ENCODE data around the gene ZNF597.

ZNF597 gene, protein sequence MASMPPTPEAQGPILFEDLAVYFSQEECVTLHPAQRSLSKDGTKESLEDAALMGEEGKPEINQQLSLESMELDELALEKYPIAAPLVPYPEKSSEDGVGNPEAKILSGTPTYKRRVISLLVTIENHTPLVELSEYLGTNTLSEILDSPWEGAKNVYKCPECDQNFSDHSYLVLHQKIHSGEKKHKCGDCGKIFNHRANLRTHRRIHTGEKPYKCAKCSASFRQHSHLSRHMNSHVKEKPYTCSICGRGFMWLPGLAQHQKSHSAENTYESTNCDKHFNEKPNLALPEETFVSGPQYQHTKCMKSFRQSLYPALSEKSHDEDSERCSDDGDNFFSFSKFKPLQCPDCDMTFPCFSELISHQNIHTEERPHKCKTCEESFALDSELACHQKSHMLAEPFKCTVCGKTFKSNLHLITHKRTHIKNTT

DNA sequence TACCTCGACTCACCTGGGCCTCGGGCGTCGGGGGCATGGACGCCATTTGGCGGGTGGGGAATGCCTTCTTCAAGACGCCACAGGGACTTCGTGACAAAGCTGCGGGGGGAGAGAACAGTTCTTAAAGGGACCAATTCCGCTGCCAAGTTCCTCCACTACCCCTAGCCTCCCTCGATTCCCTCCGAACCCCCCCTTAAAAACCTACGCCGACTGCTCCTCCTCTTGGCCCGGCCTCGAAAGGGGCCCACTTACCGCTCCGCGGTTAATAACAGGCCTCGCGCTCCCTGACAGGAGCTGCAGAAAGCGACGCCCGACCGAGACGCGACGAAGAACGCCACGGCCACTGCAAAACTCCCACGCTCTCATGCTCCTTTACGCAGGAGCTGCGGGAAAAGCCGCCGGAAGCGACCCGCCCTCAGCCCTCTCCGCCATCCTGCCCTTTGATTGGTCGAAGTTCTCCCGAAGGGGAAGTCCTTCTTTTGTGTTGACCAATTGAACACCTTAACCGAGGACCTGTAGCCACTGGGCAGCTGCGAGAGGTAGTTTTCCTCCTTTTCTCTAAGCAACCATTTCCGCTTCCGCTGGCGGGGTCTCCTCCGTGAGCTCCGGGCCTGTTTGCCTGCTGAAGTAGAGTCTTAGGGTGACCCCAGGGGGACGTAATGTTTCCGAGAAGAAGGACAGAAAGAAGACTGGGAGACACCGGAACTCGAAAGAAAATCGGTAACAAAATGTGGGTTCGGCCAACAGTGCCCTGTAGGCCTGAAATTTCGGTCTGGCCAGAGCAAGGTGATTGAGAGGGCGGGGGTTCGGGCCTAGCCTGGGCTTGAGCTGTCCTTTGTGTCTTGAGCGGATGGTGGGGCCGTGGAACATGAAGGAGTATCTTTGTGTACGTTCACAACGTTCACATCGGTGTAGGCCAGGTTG lies at the start of gene ZNF597, which contains the start of gene NAA60:
TSS of gene ZNF597 (minus strand) at position 397 of the 924 bp plus-strand sequence. CDS start at position 46, 351 bp downstream.
TSS of gene NAA60 (plus strand) at position 573 of the 924 bp plus-strand sequence. CDS start 32,548 bp downstream, outside the sequence.
- peak in 3 of 4 experiments; percentile 37 to 56 (median 47) for DNase-seq

DNA sequence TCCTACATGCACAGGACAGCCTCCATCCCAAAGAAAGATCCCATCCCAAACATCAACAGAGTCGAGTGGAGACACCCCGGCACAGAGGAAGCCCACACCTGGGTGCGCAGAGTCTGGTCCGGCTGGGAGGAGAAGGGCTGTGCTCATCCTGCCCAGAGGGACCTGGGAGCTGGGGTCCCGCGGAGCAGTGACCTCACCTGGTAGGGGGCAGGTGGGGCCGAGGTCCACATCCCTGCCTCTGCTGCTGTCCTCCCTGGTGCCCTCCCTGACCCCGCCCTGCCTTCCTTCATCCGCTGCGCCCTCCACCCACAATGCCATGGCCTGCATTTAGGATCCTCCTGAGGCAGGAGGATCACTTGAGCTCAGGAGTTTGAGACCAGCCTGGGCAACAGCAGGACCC lies 49.1 kb upstream of the ZNF597 start:
- no peak for DNase-seq

DNA sequence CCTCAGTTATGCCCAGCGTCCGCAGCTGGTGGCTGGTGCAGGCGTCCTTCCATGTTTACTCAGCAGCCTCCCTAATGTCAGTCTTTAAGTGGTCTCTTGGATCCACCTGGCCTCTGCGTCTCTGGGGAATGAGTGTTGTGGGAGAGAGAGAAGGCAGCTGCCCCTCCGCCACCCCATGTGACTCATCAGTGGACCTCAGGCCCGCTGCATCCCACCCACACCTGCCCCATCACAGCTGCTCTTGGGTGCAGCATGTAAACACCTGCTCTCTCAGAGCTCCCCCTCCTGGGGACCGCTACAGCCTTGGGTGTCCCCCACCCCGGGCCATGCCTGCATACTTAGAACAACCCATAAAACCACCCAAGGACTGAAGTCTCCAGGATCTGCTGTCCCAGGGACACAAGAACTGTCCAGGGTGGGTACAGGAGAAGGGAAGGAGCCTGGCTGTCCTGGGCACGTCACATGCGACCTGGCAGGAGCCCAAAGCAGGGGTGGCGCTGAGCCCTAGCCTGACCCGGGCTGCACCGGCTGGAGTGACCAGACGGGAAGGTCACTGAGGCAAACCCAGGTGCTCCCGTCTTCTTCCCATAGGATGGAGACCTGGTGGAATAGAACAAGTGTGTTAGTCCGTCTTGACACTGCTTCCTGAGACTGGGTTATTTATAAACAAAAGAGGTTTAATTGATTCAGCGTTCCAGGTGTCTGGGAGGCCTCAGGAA lies 47.8 kb upstream of the ZNF597 start:
- no peak for DNase-seq

DNA sequence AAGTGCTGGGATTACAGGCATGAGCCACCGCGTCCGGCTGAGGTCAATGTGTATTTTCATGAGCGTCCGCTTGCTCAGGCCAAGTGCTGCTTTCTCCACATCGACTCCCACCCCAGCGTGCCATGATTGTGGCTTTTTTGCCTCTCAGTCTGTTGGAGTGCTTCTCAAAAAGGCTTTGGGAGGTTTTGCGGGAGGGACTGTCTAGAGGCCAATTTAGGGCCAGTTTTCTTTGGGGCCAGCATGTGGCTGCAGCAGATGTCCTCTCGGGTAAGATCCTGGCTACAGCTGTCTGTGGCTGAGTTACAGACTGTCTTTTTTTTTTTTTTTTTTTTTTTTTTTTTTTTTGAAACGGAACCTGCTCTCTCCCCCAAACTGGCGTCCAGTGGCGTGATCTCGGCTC lies 45.5 kb upstream of the ZNF597 start:
- DNase-seq: no peak

DNA sequence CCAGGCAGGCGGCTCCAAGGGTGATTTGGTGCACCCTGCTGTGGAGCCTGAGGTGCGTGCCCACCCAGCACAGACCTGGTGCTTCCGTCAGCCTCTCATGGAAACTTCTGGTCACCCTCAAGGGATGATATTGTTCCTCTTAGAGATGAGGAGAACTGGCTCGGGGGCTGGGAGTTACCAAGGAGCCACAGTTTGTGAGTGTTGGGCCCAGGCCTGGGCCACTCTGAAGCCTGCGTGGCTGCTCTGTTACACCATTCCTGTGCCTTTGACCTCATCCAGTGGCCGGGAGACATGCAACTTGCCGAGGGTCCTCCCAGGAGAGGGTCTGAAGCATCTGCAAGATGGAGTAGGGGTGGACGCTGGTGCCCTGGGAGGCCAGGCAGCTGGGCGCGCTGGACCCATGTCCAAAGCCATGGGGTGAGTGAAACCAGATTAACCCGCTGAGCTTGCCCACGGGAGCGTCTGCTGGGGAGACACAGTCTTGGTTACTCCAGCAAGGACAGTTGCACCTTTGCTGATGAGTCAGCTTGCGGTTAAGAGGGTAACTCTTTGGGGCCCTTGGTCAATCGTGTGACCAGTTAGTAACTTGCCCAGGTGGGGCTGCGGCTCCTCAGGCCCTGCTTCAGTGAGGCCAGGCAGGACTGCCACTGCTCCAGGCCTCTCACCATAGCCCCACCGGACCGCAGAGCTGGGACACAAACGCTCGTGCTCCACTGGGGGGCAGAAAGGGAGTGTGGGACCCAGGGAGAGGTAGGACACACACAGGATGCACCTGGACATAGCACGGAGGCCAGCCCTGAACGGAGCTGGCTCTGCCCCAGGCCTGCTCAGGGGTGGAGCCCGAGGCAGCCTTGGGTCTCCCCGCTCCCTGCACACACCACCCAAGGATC lies 44.5 kb upstream of the ZNF597 start:
- no peak for DNase-seq

DNA sequence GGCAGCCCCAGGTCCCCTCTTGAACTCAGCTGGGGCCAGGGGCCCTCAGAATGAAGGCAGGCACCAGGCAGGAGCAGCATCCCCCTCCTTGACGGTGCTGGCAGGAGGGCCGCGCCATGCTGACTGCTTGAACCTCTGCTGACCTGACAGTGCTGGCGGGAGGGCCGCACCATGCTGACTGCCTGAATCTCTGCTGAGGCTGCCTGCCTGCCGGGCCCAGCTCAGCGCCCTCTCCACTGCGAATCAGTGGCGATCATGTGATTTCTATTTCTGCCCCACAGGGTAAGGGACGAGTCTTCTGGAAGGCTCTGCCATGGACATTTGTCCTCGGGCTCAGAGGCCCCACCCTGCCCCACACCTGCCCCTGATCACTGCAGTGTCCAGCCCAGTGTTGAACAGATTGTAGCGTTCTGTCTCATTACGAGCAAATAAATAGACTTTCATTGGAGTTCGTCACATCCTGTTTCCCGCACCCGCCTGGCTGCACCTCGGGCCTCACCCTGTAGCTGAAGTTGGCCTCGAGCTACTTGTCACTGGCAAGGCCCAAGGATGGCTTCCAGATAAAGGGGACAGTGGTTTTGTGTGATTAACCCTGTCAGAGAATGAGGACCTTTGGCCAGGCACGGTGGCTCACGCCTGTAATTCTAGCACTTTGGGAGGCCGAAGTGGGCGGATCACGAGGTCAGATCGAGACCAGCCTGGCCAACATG lies 43.4 kb upstream of the ZNF597 start:
- DNase-seq: no peak

DNA sequence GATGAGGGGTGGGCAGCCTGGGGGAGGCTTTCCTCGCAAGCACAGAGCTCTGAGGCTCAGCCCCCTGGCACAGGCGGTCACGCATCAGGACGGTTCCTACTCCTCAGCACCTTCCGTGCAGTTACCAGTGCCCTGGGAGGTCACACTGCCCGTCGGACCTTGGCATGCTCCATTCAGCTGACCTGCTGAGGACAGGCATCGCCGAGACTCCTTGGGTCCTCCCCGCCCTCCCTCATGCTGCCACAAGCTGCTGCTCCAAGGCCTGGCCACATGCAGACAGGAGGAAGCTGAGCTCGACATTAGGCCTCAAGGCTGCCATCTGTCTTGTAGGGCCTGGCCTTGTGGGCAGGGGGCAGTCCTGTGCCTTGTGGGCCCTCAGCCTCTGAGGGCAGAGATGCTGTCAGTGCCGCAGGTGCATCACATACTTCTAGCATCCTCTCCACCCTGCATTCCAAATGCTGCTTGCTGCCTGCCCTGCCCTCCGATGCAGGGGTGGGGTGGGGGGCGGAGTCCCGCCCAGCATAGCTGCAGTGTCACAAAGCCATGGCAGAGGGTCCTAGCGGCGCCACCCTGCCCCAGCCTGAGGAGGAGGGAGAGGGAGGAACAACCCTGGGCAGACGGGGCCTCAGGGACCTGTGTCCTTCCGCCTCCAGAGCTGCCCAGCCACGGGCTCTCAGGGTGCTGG lies 42.7 kb upstream of the ZNF597 start:
- no peak for DNase-seq

DNA sequence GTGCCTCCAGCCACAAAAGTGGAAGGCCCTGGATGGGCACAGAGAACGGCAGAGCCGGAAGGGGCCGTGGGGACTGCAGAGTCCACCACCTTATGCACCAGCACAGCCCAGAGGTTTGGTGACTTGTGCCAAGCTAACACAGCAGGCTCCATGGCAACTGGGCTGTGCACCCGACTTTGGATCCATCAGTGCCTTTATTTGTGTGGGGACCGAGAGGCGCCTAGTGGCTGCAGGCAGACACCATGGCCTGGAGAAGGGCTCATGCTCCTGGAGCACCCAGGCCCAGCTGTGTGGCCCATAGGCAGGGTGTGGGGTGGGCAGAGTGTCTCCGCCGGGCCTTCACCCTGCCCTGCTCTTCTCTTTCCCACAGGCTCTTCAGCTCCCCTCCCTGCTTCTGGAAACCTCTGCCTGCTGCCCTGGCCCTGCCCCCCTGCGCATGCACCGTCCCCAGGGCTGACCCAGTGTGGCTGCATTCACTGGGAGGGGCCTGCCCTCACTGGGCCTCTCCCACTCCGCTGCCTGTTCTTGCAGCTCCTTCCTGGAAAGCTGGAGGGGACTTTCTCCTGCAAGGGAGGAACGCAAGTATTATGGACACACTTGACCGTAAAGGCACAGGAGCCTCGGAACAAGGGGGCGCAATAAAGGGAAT lies 41.9 kb upstream of the ZNF597 start:
- DNase-seq: no peak

DNA sequence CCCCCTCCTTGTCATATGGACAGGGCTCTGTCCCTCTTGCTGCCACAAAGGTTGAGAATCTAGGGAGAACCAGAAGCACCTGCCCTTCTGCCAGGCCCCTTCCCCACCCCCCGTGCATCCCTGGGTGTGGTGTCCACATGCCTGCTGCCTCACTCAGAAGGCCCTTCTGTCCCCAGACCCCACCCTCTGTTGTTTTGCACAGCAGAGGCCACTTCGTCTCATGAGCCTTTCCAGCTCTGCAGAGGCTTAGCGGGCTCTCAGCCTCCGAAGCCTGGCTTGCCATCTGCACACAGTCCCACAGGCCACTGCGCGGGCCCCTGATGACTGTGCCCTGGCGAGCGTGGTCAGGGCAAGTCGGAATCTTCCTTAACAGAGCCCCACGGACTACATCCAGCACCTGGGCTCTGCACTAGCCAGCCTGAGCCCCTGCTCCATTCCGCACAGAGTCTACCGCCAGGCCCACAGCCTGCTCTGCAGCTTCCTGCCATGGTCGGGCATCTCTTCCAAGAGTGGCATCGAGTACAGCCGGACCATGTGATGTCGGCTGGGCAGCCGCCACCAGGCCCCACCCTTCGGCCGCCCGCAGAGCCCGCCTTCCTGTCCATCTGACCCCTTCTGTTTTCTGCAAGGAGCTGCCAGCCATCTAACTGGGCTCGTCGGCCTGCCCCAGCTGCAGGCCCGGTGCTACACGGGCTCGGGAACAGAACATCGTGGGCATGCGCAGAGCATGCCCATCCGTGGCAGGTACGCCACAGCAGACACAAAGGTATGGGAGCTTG lies 41.2 kb upstream of the ZNF597 start:
- DNase-seq: no peak

DNA sequence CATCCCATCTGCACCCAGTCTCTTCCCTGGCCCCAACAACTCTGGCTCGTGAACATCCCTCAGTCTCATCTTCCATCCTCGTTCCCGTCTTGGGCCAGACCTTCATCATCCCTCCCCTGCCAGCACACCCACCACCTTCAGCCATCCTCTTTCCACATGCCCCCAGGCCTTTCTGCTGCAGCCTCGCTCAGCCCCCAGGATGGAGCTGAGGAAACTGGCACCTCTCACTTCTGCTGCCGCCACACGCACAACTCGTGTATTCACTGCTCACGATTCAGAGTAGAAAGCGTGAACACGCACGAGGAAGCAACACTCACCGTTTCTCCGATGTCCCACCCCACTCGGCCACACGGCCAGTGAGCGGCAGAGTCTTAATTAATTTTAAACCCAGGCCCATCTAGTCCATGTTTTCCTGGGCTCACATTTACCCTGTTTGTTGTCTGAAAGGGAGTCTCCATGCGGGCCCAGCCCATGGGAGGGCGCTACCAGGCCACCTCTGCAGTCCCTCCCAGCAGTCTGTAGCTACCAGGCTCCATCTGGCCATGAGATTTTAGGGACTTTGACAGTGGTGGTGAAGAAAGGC lies 39.4 kb upstream of the ZNF597 start:
- no peak for DNase-seq

DNA sequence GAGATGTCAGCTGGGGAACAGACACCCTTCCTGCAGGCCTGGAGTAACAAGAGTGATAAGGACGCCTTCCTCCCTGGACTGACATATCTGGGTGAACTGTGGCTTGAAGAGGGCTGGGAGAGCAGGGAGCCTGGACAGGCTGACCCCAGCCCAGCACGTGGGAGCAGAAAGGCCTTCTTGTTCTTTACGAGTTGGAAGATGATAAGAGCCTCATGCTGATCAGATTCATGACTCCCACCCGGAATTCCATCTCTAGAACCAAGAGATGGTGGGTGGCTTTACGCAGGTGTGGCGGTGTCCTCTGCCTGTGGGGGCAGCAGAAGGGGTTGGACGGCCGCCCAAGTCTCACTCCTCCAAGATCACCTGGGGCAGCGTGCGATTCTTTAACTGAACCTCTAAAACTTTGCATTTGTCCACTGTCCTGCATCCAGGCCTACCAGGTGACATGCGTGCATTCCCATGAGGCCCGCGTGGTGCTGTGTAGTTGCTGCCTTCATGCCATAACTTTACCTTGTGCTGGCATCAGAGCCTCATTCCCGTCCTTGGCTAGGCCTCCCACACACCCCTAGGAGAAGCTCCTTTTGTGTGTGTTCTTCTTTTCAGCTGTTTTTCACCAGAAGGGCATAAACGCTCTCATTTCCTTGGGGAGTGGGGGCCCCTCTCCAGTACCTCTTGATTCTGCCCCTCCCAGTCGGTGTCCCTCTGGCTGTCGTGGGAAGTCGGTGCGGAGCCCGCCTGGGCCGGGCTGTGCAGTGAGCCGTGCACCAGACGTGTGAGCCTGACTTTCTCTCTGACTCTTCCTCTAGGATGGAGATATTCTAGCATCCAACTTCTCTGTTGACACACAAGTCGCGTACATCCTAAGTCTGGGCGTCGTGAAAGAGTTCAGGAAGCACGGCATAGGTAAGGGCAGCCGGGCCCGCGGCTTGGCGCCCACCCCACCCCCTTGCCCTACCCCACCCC lies 38.7 kb upstream of the ZNF597 start:
- DNase-seq: no peak

DNA sequence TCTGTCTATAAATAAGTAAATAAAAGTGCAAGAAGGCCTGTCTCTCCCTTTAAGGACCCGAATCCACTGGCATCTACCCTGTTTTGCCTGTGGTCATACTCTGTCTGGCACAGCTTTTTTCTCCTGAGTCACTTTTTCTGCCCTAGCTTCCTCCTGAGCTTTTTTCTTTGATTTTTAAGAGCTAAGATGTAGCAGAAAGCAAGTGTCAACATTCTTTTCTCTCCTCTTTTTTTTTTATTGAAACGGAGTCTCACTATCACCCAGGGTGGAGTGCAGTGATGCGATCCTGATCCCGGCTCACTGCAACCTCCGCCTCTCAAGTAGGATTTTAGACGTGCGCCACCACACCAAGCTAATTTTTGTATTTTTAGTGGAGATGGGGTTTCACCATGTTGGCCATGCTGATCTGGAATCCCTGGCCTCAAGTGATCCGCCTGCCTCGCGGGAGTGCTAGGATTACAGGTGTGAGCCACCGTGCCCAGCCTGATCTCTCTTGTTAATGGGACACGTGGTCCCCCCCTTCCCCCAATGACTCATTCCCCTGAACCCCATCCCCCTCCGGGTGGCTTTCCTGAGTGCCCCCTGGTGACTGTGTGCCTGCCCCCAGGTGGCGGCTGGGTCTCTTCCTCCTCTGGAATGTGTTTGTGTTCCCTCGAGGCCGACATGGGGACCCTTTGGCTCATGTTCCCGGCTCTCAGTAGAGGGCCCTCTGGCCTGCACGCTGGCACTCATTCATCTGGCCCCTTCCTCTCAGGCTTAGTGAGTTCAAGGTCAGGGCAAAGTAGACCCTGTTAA lies 37.8 kb upstream of the ZNF597 start:
- DNase-seq: no peak

DNA sequence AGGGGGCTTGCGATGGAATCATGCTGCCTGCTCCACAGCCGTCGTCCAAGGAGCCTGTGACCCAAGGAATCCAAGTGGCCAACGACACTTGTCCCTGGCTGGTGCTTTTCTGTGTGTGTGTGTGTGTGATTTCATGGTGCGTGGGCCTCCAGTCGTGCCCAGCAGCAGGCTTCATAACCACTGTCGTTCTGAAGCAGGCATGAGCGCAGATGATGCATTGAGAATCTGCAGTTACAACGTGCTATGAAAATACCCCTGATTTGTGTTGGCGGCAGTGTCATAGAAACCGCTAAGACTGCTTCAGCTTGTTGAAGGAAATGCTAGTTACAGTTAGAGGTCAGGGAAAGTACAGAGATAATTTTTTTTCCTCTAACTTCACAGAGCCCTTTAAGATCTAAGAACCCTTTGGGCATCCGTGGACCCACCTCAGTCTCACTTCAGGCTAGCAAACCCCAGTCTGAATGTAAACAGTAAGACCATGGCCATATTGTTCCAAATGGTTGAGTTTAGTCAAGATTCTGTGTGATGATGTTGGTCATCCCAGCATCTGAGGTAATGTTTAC lies 36.4 kb upstream of the ZNF597 start:
- no peak for DNase-seq

DNA sequence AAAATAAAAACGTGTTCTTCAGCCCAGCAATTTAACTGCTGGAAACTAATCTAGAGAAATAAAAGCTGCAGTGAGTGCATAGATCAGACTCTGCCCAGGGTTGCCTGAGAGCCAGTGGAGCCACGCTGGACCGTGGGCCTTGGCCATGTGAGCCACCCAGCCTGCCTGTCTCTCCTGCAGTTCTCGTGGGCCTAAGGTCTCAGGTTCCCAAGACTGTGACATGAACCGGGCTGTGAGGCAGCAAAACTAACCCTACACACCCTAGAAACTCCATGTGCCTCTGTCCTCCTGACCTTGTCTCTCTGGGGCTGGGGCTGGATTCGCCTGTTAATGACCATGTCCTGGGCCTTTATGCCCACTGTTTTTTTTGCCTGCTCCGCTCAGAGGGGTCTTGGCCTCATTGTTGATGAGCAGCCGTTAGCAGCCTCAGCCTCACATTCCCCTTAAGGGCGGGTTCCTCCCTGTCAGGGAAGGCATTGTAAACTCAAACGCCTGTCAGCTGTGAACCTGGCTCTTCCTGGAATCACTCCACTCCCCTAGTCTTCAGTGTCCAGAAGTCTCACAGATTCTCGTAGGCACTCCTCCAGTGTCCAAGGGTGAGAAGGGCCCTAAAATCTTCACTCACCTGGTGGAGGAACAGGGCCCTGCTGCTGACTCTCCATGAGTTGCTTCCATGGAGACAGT lies 35.1 kb upstream of the ZNF597 start:
- DNase-seq: no peak

DNA sequence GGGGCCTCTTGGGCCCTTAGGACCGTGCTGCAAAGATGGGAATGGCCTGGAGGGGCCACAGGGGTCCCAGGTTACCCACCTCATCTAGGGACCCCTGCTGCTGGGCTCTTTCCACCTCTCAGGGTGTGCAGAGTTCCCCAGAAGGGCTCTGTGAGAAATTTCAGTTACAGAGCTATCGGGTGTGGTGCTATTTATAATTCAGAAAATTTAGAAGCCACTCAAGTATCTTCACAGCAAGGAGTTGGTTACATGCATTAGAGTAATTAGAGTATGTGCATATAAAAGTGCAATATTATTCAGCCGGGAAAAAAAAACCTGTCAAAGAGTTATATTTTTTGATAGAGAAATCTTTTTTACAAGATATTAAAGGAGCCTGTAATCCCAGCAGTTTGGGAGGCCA lies 33.1 kb upstream of the ZNF597 start:
- DNase-seq: no peak
